GM12875 (cell line): ENCODE results near the gene TMEM204.

Source experiments
- H3K4me3 ChIP-seq: one replicate; pipeline ENCODE4 v1.5.1; 2011; ENCODE audit warnings: low read depth, low read length, control low read depth
- TF ChIP-seq, protein P1 (sequence below): IDR thresholded peaks from 2 replicates; pipeline ENCODE4 v1.5.1; 2011; ENCODE audit warnings: low read depth, mild to moderate bottlenecking, control low read depth, inconsistent platforms, low read length, moderate library complexity, borderline replicate concordance; ENCODE audit not compliant: insufficient read depth

The TMEM204 gene

DNA sequence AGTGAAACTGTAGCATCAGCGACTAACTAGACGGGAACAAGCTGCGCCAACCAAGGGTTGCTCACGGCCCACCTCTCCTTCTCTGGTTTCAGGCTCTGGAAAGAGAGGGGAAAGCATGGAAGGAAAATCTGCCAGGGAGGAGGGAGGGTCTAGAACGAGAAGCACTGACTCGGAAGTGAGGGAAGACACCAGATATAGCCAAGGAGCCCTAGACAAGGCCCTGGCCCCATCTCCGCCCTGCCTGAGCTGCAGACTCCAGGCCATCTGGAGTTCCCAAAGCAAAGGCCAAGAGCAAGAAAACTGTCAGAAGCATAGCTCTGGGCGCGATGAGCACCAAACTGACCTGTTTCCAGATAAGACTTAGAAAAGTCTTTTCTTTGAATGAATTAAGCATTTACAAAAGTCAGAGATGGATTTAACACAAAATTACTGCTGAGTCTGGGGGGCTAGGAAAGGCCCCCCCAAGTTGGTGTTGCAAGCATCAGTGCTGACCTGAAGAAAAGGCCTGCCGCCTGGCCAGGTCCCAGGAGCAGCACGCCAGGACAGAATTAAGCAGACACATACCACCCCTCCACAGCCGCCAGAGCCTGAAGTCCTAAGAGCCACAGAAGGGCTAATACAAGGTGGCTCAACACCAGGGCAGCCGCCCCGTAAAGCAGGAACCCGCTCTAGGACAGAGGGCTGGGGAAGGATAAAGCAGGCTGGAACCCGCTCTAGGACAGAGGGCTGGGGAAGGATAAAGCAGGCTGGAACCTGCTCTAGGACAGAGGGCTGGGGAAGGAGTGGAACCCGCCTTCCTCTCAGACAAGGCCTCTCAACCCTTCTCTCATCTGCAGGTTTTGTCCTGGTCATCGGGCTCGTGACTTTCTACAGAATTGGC lies 20.7 kb downstream of the TMEM204 start:
- H3K4me3 ChIP-seq: no peak overlapping the region
- TF ChIP-seq, protein P1, sequence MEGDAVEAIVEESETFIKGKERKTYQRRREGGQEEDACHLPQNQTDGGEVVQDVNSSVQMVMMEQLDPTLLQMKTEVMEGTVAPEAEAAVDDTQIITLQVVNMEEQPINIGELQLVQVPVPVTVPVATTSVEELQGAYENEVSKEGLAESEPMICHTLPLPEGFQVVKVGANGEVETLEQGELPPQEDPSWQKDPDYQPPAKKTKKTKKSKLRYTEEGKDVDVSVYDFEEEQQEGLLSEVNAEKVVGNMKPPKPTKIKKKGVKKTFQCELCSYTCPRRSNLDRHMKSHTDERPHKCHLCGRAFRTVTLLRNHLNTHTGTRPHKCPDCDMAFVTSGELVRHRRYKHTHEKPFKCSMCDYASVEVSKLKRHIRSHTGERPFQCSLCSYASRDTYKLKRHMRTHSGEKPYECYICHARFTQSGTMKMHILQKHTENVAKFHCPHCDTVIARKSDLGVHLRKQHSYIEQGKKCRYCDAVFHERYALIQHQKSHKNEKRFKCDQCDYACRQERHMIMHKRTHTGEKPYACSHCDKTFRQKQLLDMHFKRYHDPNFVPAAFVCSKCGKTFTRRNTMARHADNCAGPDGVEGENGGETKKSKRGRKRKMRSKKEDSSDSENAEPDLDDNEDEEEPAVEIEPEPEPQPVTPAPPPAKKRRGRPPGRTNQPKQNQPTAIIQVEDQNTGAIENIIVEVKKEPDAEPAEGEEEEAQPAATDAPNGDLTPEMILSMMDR: no peak

GRCh38 chr16:1554826-1555445 lies 21.5 kb downstream of the TMEM204 start:
- TF ChIP-seq, protein P1: no peak

DNA sequence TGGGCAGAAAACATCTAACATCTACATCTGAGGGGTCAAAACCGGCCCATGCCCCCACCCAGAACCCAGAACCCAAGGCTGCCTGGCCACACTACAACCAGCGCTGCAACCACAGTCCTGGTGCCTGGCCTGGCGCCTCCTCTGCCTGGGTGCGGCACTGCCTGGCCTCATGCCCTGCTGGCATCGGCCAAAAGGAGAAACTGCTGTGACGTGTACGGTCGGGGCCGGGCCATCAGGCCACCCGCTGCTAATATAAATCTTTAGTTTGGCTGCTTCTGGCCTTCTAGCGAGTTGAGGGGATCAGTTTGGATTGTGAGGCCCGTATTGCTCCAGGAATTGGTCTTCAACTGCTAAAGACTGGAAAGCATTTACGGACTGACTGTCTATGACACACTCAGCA lies 22.8 kb downstream of the TMEM204 start:
- TF ChIP-seq, protein P1: no peak
- no peak overlapping the region for H3K4me3 ChIP-seq

More at GRCh38 chr16:1554826-1555445, 21.5 kb downstream of the TMEM204 start:
- no peak overlapping the region for H3K4me3 ChIP-seq

DNA sequence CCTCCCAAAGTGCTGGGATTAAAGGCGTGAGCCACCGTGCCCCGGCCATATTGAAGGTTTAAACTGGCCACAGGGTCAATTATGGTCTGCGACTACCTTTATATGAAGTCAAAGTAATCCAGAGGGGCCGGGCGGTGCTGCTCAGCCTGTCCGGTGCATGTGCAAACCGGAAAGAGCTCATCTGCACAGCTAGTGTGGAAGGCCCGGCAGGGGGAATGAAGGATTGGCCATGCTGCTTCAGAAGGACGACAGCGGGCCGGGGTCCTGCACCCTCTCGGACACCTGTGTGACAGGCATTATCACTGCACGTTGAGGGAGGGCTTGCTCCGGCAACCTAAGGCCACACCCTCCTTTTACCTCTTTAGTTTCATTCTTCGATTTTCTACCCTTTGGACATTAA lies 23.6 kb downstream of the TMEM204 start:
- no peak overlapping the region for H3K4me3 ChIP-seq
- TF ChIP-seq, protein P1: no peak

- H3K4me3 ChIP-seq: no peak overlapping the region
- TF ChIP-seq, protein P1: no peak
Observed at GRCh38 chr16:1557576-1557975, 24.1 kb downstream of the TMEM204 start.

DNA sequence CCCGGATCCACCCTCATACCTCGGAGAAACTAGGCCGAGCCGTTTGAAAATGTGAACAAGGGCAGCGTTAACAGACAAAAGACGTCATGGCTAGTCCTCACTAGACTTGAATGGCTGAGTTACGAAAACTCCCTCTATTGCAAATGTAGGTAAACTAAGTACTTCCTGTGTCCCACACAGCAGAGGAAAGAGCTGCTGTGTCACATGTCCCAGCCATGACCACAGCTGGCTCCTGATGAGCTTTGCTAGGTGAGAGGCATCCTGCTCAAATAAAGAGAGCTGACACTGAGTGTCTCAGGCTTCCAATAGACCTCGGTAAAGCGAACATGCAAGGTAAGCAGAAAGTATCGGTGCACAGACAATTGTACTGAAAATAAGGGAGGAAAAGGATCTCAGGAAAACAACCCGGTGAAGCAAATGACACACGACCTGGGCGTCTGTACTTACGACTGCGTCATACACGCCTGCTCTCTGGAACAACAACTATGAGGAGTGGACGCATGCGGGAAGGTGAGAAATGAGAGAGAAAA lies 26.0 kb downstream of the TMEM204 start:
- TF ChIP-seq, protein P1: no peak
- H3K4me3 ChIP-seq: no peak overlapping the region

DNA sequence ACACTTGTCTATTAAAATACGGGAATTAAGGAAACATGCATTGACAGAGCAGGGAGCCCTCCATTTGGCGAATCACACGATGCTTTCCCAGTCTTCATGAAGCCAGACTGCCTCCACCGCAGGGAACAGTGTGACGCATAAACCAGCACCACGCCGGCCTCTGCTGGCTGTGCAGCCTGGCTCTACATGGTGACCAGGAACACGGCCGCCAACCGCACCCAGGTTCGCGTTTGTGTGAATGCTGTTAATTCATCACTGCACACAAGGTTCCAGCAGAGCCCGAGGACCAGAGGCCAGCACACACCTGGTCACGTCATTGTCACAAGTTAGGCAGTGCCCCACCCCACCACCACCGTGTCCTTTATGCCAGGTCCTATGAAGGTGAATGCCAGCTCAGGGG lies 26.7 kb downstream of the TMEM204 start:
- TF ChIP-seq, protein P1: no peak
- H3K4me3 ChIP-seq: no peak overlapping the region
